Stomach (tissue), 9 donors: ENCODE results near the gene GALNT17. TPM values are rescaled to one million over a fixed set of nuclear protein-coding genes. Genes with fewer than 3 reads are reported as not detected.

ENCODE experiments used
- DNase-seq, 2 donors: peaks; one replicate each; pipeline versions ENCODE4 v3.0.0 to v3.0.0-alpha.2; 2013 to 2019
- H3K27ac ChIP-seq, 5 donors: fragments of 200-600 bp in 4 of 5; sonication (generic) in 4 of 5; one replicate each; pipeline ENCODE4 v1.5.1; 2013 to 2019; ENCODE audit warnings: mild to moderate bottlenecking in 1 of 5, moderate library complexity in 1 of 5
- H3K27me3 ChIP-seq, 3 donors: fragments of 200-600 bp; sonication (generic); one replicate each; pipeline ENCODE4 v1.5.1; 2017 to 2019; ENCODE audit warnings: mixed run types in 1 of 3
- H3K36me3 ChIP-seq, 4 donors: fragments of 200-600 bp; sonication (generic); 1 replicate in 3 of 4; 2 replicates in 1 of 4; pipeline ENCODE4 v1.5.1; 2016 to 2019
- H3K4me1 ChIP-seq, 4 donors: fragments of 200-600 bp; sonication (generic); one replicate each; pipeline ENCODE4 v1.5.1; 2016 to 2019
- H3K4me3 ChIP-seq, 4 donors: fragments of 200-600 bp; sonication (generic) in 3 of 4; one replicate each; pipeline ENCODE4 v1.5.1; 2016 to 2019; ENCODE audit warnings: mild to moderate bottlenecking in 1 of 4
- H3K9me3 ChIP-seq, 4 donors: fragments of 200-600 bp; sonication (generic); one replicate each; pipeline ENCODE4 v1.5.1; 2016 to 2019
- EP300 ChIP-seq: sonication (generic); formaldehyde crosslinking; IDR thresholded peaks from one replicate; pipeline ENCODE4 v1.6.1; 2017; ENCODE audit warnings: antibody characterized with exemption
- POLR2A ChIP-seq, 4 donors: fragments of 450-650 bp; IDR thresholded peaks; one replicate each; pipeline ENCODE4 v1.6.1; 2016; ENCODE audit warnings: antibody characterized with exemption in 4 of 4, control low read depth in 2 of 4, mild to moderate bottlenecking in 1 of 4, moderate library complexity in 1 of 4
- POLR2AphosphoS5 ChIP-seq, 3 donors: sonication (generic); formaldehyde crosslinking; IDR thresholded peaks; one replicate each; pipeline ENCODE4 v1.6.1; 2016; ENCODE audit warnings: antibody characterized with exemption in 3 of 3
- WGBS, 5 donors: extraction: QIAGEN DNeasy Blood & Tissue Kit in 3 of 5; methylation state at CpG; one replicate each; pipeline versions ENCODE4 v1.1.5 to v1.1.7; 2013 to 2018; 5-methylcytosine and 5-hydroxymethylcytosine counted together
- intact Hi-C: fragments of 100-400 bp; cut with DNase I; formaldehyde crosslinking; loops from one replicate; pipeline ENCODE4 v1.15.1; 2023; ENCODE audit warnings: low total_unique reads
- polyA plus RNA-seq, 3 donors: library from polyadenylated mRNA; stranded (reverse); fragments of 200-250 nt; gene quantifications; one replicate each; pipeline ENCODE4 v1.2.3, GENCODE V29; 2013
- total RNA-seq, 5 donors: library from RNA; depleted of rRNA; stranded (reverse); fragments of >200 nt; gene quantifications; one replicate each; pipeline versions ENCODE4 v1.1.0 to v1.2.3, GENCODE V29; 2014 to 2016
- TF ChIP-seq, protein P1 (sequence below), 7 experiments: fragments of 450-650 bp in 4 of 7; fragments of 200-600 bp in 3 of 7; sonication (generic) in 3 of 7; IDR thresholded peaks; one replicate each; pipeline ENCODE4 v1.5.1; 2016 to 2019; ENCODE audit warnings: antibody characterized with exemption in 7 of 7, control low read depth in 2 of 7, mild to moderate bottlenecking in 1 of 7
- donor health status: healthy with polysubstance abuse.
- donor health status: Bipolar disorder and iron deficiency.
- donor health status: healthy.

GALNT17 gene
- total and polyA plus RNA-seq, 8 donors = 0.76 to 12.5 (median 1.6) TPM; not detected in 1

GRCh38 chr7:71691538-71691937 is 559.6 kb downstream of the GALNT17 start:
- no peaks in the 10 kb centered on the region for H3K36me3 ChIP-seq
- no peak overlapping the region for H3K27ac ChIP-seq
- TF ChIP-seq, protein P1, sequence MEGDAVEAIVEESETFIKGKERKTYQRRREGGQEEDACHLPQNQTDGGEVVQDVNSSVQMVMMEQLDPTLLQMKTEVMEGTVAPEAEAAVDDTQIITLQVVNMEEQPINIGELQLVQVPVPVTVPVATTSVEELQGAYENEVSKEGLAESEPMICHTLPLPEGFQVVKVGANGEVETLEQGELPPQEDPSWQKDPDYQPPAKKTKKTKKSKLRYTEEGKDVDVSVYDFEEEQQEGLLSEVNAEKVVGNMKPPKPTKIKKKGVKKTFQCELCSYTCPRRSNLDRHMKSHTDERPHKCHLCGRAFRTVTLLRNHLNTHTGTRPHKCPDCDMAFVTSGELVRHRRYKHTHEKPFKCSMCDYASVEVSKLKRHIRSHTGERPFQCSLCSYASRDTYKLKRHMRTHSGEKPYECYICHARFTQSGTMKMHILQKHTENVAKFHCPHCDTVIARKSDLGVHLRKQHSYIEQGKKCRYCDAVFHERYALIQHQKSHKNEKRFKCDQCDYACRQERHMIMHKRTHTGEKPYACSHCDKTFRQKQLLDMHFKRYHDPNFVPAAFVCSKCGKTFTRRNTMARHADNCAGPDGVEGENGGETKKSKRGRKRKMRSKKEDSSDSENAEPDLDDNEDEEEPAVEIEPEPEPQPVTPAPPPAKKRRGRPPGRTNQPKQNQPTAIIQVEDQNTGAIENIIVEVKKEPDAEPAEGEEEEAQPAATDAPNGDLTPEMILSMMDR (IDR thresholded peaks at IDR 0.05) = no peak
- TF ChIP-seq EP300 = no peak
- no peak for TF ChIP-seq POLR2A (IDR thresholded peaks at IDR 0.05)
- no peak for TF ChIP-seq POLR2AphosphoS5 (IDR thresholded peaks at IDR 0.05)
- H3K4me3 ChIP-seq = no peak overlapping the region
- H3K27me3 ChIP-seq = no peaks in the 10 kb centered on the region
- intact Hi-C loops = no loop called here
- 55 to 82% (median 64%) methylated on average over 1 of the region's 1 CpG for WGBS, 5 donors
- H3K4me1 ChIP-seq = no peaks in the 10 kb centered on the region
- H3K9me3 ChIP-seq = no peaks in the 10 kb centered on the region
- no peak for DNase-seq

DNA sequence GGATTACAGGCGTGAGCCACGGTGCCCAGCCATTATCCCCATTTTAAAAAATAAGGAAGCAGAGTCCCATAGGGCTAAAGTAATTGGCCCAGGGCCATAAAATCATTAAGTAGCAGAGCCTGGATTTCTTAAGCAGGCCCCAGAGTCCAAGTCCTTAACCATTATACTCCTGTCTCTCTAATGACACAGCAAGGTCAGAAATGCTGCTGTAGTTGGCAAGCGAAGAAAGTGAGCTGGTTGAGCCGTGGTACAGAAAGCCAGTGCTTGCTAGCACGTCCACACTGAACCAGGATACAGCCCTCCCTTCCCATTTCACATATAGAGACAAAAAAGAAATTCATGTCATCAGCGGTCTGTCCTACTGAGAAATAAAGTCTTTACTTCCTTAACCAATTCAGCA is 562.7 kb downstream of the GALNT17 start:
- no peaks in the 10 kb centered on the region for H3K36me3 ChIP-seq
- intact Hi-C loops = no loop called here
- WGBS, 5 donors = 76 to 84% (median 81%) methylated on average over 6 of the region's 6 CpGs
- no peak overlapping the region for H3K4me3 ChIP-seq
- DNase-seq = no peak
- H3K9me3 ChIP-seq = peaks cover 0 to 4% (median 1%) of the 10 kb centered on the region in 4 donors
- TF ChIP-seq, protein P1 (IDR thresholded peaks at IDR 0.05) = no peak
- no peak for TF ChIP-seq EP300
- no peak for TF ChIP-seq POLR2A (IDR thresholded peaks at IDR 0.05)
- no peak for TF ChIP-seq POLR2AphosphoS5 (IDR thresholded peaks at IDR 0.05)
- no peaks in the 10 kb centered on the region for H3K27me3 ChIP-seq
- H3K27ac ChIP-seq = no peak overlapping the region
- H3K4me1 ChIP-seq = no peaks in the 10 kb centered on the region

DNA sequence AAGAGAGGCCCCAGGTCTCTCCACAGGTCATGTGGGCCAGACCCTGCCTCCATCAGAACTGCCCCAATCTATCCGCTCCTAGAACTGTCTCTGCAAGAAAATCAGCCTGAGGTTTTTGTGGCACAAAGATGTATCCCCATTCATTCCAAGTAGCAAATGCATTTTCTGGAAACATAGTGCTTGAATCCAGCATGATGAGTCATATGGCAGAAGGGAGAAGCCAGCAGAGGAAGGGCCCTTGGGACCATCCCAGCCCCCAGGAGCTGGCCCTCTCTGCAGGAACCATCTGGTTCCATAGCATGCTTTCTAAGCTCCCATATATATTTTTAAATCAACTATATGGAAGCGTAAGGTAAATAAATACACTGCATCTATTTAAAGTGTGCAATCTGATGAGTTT is 563.2 kb downstream of the GALNT17 start:
- H3K36me3 ChIP-seq = no peaks in the 10 kb centered on the region
- H3K4me3 ChIP-seq = no peak overlapping the region
- no peak overlapping the region for H3K27ac ChIP-seq
- H3K9me3 ChIP-seq = peaks cover 0 to 4% (median 1%) of the 10 kb centered on the region in 4 donors
- H3K4me1 ChIP-seq = no peaks in the 10 kb centered on the region
- intact Hi-C loops = no loop called here
- 75 to 93% (median 87%) methylated on average over 2 of the region's 2 CpGs for WGBS, 5 donors
- TF ChIP-seq, protein P1 (IDR thresholded peaks at IDR 0.05) = no peak
- TF ChIP-seq EP300 (no peak), POLR2AphosphoS5 (IDR thresholded peaks at IDR 0.05) (no peak), POLR2A (IDR thresholded peaks at IDR 0.05) (no peak)
- peak in 1 of 2 donors; percentile 35 for DNase-seq
- no peaks in the 10 kb centered on the region for H3K27me3 ChIP-seq

GRCh38 chr7:71696511-71696910 is 564.6 kb downstream of the GALNT17 start:
- Histone ChIP-seq H3K4me3 (no peak overlapping the region), H3K27ac (no peak overlapping the region), H3K27me3 (no peaks in the 10 kb centered on the region), H3K36me3 (no peaks in the 10 kb centered on the region), H3K4me1 (no peaks in the 10 kb centered on the region), H3K9me3 (peaks cover 0 to 4% (median 1%) of the 10 kb centered on the region in 4 donors)
- intact Hi-C loops = no loop called here
- 62 to 84% (median 76%) methylated on average over 2 of the region's 2 CpGs for whole genome bisulfite sequencing, 5 donors
- DNase-seq = no peak
- TF ChIP-seq, protein P1 (IDR thresholded peaks at IDR 0.05) = no peak
- TF ChIP-seq EP300 = no peak
- TF ChIP-seq POLR2A (IDR thresholded peaks at IDR 0.05) = no peak
